Right lobe of liver (tissue), 4 donors: ENCODE measurements around the gene LDAH.

ENCODE experiments used
- POLR2A ChIP-seq: fragments of 450-650 bp; IDR thresholded peaks from one replicate; pipeline ENCODE4 v1.6.1; 2017; ENCODE audit warnings: antibody characterized with exemption, mild to moderate bottlenecking
- TF ChIP-seq, protein P1 (sequence below), 4 donors: fragments of 200-600 bp in 3 of 4; fragments of 450-650 bp in 1 of 4; IDR thresholded peaks; one replicate each; pipeline versions ENCODE4 v1.5.1 to v1.8.0; 2016 to 2022; ENCODE audit warnings: antibody characterized with exemption in 4 of 4, mild to moderate bottlenecking in 2 of 4
- donor health status: DM: no; HTN: no; CAD: no.
- donor health status: DM: no; HTN: no; CAD: no.
- donor health status: DM: no; HTN: yes; CAD: no.

DNA sequence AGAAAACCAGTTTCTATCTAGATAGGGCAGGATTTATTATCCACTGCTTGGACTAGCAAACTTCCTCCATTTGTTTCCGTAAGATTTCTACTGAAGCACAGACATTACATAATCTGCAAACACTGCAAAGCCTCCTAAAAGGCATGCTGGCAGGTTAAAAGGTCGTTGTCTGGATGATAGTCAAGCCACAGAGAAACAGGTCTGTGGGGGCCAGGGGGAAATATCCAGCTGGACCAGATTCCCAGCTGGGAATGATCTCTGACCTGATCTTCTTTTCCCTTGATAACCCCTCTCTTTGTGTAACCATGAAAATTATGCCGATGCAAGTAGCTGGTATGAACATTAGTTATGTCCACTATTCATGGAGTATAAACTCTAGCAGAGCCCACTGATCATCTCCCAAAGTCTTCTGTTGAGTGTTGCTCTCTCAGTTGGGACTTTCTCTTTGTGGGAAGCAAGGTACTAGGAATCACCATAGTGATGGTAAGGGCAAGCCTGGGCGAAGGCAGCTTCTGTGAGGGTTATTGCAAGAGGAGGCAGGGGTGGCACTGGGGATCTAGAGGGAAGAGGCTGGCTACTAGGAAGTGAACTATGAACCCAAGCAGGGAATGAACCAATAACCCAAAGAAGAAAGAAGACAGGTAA, 94.7 kb downstream of the LDAH start:
- TF ChIP-seq, protein P1, sequence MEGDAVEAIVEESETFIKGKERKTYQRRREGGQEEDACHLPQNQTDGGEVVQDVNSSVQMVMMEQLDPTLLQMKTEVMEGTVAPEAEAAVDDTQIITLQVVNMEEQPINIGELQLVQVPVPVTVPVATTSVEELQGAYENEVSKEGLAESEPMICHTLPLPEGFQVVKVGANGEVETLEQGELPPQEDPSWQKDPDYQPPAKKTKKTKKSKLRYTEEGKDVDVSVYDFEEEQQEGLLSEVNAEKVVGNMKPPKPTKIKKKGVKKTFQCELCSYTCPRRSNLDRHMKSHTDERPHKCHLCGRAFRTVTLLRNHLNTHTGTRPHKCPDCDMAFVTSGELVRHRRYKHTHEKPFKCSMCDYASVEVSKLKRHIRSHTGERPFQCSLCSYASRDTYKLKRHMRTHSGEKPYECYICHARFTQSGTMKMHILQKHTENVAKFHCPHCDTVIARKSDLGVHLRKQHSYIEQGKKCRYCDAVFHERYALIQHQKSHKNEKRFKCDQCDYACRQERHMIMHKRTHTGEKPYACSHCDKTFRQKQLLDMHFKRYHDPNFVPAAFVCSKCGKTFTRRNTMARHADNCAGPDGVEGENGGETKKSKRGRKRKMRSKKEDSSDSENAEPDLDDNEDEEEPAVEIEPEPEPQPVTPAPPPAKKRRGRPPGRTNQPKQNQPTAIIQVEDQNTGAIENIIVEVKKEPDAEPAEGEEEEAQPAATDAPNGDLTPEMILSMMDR (IDR thresholded peaks at IDR 0.05) = no peak
- no peak for TF ChIP-seq POLR2A
